CMK (cell line): ENCODE results near the gene TGIF2LX.
"Not testable (repeated sequence)": the region's sequence is repeated elsewhere in the genome, so short reads cannot be mapped to it uniquely, and the experiment has no call there.

Experiments
- DNase-seq: peaks from one replicate; pipeline ENCODE4 v3.0.0-alpha.2; 2010; ENCODE audit warnings: low read depth

The TGIF2LX gene

GRCh38 chrX:89921665-89922064, at the start of gene TGIF2LX:
TSS of gene TGIF2LX (plus strand) at chrX:89921908. CDS start at chrX:89922086, 178 bp downstream.
- DNase-seq, result not testable (repeated sequence)

- DNase-seq, result not testable (repeated sequence)
These were observed 728 bp downstream of the TGIF2LX start for GRCh38 chrX:89922338-89922934.

GRCh38 chrX:89943077-89943476, 21.4 kb downstream of the TGIF2LX start:
- not testable (repeated sequence) for DNase-seq

DNA sequence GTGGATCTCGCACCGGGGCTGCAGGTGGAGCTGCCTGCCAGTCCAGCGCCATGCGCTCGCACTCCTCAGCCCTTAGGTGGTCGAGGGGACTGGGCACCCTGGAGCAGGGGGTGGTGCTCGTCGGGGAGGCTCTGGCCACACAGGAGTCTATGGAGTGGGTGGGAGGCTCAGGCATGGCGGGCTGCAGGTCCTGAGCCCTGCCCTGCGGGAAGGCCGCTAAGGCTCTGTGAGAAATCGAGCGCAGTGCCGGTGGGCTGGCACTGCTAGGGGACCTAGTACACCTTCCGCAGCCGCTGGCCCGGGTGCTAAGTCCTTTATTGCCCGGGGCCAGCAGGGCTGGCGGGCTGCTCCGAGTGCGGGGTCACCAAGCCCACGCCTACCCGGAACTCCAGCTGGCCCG, 43.9 kb downstream of the TGIF2LX start:
- not testable (repeated sequence) for DNase-seq
